ENCODE results near the gene NPBWR2.

NPBWR2 gene

DNA sequence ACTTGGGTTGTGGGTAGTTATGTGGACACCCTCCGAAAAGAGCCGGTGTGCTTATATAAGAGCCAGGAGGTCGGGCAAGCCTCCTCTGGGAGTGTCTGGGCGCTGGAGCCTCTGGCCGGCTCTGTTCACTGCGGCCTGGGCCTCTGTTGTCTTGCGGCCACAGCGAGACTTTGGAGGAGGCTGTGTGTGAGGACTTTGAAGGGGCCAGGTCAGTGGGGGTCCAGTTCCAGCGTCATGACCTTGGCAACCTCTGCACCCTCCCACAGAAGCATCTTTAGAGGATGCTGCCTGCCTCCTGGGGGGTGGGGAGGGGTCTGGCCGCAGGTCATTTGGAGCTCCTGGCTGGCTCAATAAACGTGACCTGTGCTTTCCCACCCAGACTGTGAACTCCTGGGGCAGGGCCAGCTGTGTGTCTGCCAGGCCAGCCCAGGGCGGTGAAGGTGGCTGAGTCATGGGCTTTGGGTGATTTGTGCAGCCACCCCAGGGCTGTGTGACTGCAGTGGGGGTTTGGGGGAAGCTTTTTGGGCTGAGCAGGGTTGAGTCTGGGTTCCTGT is 43.1 kb downstream of the NPBWR2 start:
- peak overlapping the region; percentile 75 for H3K27ac ChIP-seq
- TF ChIP-seq, protein P1, sequence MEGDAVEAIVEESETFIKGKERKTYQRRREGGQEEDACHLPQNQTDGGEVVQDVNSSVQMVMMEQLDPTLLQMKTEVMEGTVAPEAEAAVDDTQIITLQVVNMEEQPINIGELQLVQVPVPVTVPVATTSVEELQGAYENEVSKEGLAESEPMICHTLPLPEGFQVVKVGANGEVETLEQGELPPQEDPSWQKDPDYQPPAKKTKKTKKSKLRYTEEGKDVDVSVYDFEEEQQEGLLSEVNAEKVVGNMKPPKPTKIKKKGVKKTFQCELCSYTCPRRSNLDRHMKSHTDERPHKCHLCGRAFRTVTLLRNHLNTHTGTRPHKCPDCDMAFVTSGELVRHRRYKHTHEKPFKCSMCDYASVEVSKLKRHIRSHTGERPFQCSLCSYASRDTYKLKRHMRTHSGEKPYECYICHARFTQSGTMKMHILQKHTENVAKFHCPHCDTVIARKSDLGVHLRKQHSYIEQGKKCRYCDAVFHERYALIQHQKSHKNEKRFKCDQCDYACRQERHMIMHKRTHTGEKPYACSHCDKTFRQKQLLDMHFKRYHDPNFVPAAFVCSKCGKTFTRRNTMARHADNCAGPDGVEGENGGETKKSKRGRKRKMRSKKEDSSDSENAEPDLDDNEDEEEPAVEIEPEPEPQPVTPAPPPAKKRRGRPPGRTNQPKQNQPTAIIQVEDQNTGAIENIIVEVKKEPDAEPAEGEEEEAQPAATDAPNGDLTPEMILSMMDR (IDR thresholded peaks at IDR 0.05) = no peak
- TF ChIP-seq ZFX (IDR thresholded peaks at IDR 0.05; ENCODE audit: borderline replicate concordance) = no peak

DNA sequence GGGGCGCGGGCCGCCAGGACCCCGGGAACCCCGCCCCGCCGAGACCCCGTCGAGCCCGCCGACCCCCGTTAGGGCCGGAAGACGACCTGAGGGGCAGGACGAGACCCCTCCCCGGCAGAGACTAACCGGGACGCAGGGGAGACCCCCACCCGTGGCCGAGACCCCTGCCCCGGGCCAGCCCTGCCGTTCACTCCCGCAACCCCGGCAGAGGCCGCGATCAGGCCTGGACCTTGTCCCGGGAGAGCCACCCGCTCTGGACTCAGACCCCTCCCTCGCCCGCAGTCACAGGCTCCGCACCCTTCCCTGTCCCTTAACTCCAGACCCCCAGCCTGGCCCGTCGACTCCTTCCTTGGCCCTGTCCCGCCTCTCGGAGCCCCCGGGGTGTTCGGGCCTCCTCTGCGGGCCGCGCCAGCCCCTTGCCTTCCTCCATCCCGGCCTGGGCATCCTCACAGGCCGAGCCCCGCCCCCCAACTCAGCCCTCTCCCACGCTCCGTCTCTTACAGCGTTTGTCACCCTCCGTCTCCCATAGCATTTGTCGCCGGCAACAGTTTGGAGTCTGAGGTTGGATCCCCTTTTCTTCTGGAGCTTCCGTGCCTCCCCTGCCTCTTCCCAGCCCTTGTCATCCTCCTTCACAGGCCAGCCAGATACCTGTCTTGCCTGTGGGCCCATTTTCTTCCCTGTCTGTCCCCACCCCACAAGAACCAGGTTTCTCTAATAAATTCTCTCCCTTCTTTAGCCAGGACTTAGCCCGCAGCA is 43.8 kb downstream of the NPBWR2 start:
- peak overlapping the region; percentile 75 for H3K27ac ChIP-seq
- TF ChIP-seq ZFX (IDR thresholded peaks at IDR 0.05; ENCODE audit: borderline replicate concordance) = no peak
- TF ChIP-seq, protein P1 (IDR thresholded peaks at IDR 0.05) = no peak

DNA sequence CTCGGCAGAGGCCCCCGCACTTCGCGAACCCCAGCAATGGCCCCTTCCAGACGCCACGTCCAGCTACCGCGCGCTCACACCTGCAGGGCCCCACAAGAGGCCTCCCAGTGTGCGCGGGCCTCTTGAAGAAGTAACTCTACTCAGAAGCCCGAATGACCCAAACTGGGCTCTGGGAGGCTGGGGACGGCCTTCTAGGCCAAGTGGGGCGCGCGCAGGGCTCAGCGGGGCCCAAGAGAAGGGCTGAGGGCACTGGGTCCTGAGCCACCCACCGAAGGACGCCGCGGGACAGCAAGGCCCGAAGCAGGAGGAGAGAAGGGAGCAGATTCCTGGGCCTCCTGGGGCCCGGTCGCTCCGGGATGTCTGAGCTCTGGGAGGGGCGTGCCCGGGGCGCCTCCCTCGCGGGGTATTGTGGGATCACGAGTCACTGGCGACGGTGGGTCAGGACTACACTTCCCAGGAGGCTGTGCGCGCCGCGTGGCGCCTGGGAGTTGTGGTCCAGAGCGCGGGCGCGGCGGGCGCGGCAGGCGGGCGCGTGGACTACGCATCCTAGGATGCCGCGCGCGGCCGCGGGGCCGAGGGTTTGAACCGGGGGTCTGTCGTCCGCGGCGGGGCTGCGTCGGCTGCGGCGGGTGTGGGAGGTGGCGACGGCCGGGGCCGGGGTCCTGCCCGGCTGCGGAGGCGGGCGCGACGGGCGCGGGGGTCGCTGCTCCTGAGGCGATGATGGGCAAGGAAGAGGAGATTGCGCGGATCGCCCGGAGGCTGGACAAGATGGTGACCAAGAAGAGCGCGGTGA is 44.6 kb downstream of the NPBWR2 start, which contains the start of gene TCEA2:
Gene TCEA2, plus strand, starts transcription at position 603 of the 793 bp plus-strand sequence. Its CDS starts 115 bp downstream, at position 718.
- TF ChIP-seq, protein P1 (IDR thresholded peaks at IDR 0.05) = no peak
- TF ChIP-seq ZFX (IDR thresholded peaks at IDR 0.05; ENCODE audit: borderline replicate concordance) = no peak
- peak within 1 kb of the TSS; percentile 75 for H3K27ac ChIP-seq

DNA sequence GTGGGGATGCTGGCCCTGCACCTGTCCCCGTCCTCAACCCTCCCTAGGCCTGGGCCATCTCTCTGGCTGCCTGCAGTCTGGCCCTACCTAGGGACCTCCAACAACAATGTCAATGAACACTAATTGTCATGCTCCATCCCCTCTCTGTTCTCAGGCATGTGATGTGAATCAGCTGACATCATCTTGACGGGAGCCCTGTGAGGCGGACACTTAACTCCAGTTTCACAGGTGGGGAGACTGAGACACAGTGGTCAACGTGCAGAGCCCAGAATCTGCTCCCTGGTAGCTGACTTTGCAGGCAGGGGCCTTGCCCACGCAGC is 45.1 kb downstream of the NPBWR2 start:
- TF ChIP-seq, protein P1 (IDR thresholded peaks at IDR 0.05) = no peak
- TF ChIP-seq ZFX (IDR thresholded peaks at IDR 0.05; ENCODE audit: borderline replicate concordance) = no peak
- peak overlapping the region; percentile 75 for H3K27ac ChIP-seq

DNA sequence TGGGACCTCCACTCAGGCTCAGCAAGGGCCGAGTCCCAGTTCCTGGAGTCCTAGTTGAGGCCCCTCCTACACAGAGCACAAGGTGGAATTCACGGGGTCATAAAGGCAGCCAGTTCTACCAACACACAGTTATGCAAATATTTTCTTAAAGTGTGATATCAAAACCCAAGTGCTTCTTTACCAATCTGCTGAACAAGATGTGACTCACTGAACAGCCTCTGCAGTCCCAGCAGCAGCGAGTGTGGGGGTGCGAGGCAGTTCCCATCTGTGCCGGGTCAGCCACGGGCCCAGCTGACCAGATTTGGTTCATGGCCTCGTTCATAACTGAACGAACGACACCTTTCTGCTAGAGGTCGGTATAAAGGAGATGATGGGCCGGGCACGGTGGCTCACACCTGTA is 48.8 kb downstream of the NPBWR2 start:
- TF ChIP-seq, protein P1 (IDR thresholded peaks at IDR 0.05) = no peak
- TF ChIP-seq ZFX (IDR thresholded peaks at IDR 0.05; ENCODE audit: borderline replicate concordance) = no peak
- no peak overlapping the region for H3K27ac ChIP-seq

DNA sequence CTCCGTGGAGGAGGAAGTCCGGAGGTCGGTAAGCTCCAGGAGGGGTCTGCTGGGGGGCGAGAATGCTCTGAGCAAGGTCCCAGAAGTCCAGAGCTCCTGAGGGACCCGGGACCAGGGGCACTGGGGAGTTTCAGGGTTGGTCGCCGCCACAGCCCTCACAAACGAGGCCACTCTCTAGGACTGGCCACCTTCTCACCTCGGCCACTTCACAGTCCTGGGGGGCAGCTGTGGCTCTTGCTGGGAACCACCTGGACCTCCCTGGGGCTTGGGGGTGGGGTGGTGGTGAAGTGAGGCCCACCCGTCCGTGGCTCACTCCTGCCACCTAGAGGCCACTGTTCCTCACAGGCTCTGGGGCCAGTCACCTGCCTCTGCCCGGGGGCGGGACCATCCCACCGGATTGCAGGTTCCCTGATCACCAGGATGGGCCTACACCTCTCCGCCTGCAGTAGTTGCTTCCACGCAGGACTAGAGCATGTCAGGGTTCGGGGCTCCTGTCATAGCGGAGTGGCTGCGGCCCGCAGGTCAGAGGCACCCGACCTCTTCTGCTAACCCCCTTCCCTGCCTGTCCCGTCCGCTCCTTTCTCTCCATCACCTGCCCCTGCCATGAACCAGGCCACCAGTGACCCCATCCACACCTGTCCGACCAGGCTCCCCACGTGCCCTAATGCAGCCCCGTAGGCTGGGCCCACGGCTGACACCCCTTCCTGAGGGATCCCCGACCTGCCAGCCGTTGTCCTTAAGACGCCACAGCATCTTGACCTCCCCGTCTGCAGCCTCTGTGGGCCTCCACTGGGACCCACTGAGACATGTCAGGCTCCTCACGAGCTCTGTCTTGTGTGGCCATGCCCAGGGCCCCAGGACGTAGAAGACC is 49.5 kb downstream of the NPBWR2 start:
- H3K27ac ChIP-seq = no peak overlapping the region
- TF ChIP-seq ZFX (IDR thresholded peaks at IDR 0.05; ENCODE audit: borderline replicate concordance) = no peak
- TF ChIP-seq, protein P1 (IDR thresholded peaks at IDR 0.05) = peak; percentile 94

Measured in 22Rv1 (cell line).